ENCODE results near the gene CLDN7.

GRCh38 chr17:7213895-7214299 lies 48.4 kb downstream of the CLDN7 start:
- TF ChIP-seq CTCF (IDR thresholded peaks at IDR 0.05; ENCODE audit: insufficient read depth, low read depth, low read length) (peak; percentile 45), EZH2 (IDR thresholded peaks at IDR 0.05; ENCODE audit: insufficient read depth, low read length) (no peak)
